Peyer's patch (tissue), 4 donors: ENCODE data around the gene BICD1. TPM values are rescaled to one million over a fixed set of nuclear protein-coding genes. Genes with fewer than 3 reads are reported as not detected.

Experiments used
- DNase-seq, 3 donors: peaks; one replicate each; pipeline ENCODE4 v3.0.0-alpha.2; 2017 to 2019
- H3K27ac ChIP-seq, 4 donors: fragments of 200-600 bp; sonication (generic); one replicate each; pipeline ENCODE4 v1.5.1; 2016 to 2019
- H3K27me3 ChIP-seq, 2 donors: fragments of 200-600 bp; sonication (generic); one replicate each; pipeline ENCODE4 v1.5.1; 2019
- H3K36me3 ChIP-seq, 3 donors: fragments of 200-600 bp; sonication (generic); one replicate each; pipeline ENCODE4 v1.5.1; 2016 to 2019
- H3K4me1 ChIP-seq, 4 donors: fragments of 200-600 bp; sonication (generic); one replicate each; pipeline ENCODE4 v1.5.1; 2016 to 2019
- H3K4me3 ChIP-seq, 4 donors: fragments of 200-600 bp; sonication (generic); 1 replicate in 3 of 4; 2 replicates in 1 of 4; pipeline ENCODE4 v1.5.1; 2016 to 2019; ENCODE audit warnings: mild to moderate bottlenecking in 1 of 4
- H3K9me3 ChIP-seq, 4 donors: fragments of 200-600 bp; sonication (generic); one replicate each; pipeline ENCODE4 v1.5.1; 2016 to 2019; ENCODE audit warnings: mild to moderate bottlenecking in 1 of 4
- CTCF ChIP-seq, 6 experiments: fragments of 450-650 bp in 4 of 6; fragments of 200-600 bp in 2 of 6; sonication (generic) in 1 of 6; IDR thresholded peaks; one replicate each; pipeline ENCODE4 v1.5.1; 2017 to 2019; ENCODE audit warnings: antibody characterized with exemption in 6 of 6, mild to moderate bottlenecking in 3 of 6, moderate library complexity in 1 of 6
- POLR2A ChIP-seq, 2 donors: fragments of 450-650 bp; IDR thresholded peaks; one replicate each; pipeline ENCODE4 v1.5.1; 2017; ENCODE audit warnings: antibody characterized with exemption in 2 of 2, mild to moderate bottlenecking in 2 of 2, moderate library complexity in 2 of 2
- total RNA-seq, 4 donors: library from RNA; depleted of rRNA; stranded (reverse); fragments of >200 nt; gene quantifications; one replicate each; pipeline ENCODE4 v1.1.0, GENCODE V29; 2016

BICD1 gene
- total RNA-seq, 4 donors from 2014 or later: 3.5 to 39.6 (median 10.5) TPM

- H3K36me3 ChIP-seq: no peaks in the 10 kb centered on the region
Measured at GRCh38 chr12:32196250-32197198, 89.9 kb downstream of the BICD1 start.

DNA sequence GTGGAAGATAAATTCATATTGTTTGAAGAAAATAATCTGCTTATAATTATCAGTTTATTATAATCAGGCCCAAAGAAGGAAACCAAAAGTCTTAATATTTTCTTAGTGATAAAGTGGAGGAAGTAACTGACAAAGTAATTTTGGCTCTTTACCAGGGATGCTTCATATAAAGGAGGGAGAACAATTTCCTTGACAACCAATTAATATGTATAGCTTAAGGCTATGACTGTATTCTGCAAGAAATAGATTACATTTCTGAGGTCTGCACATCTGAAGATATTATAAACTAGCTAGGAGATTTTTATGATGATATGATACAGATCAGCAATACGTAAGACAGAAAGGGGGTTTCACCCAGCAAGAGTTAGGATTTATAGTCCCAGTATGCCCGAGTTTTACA lies 90.8 kb downstream of the BICD1 start:
- no peak overlapping the region for H3K27ac ChIP-seq
- no peak for TF ChIP-seq CTCF (IDR thresholded peaks at IDR 0.05)
- no peak for TF ChIP-seq POLR2A (IDR thresholded peaks at IDR 0.05)
- H3K27me3 ChIP-seq: no peaks in the 10 kb centered on the region
- H3K36me3 ChIP-seq: no peaks in the 10 kb centered on the region
- no peaks in the 10 kb centered on the region for H3K4me1 ChIP-seq
- no peak for DNase-seq
- no peaks in the 10 kb centered on the region for H3K9me3 ChIP-seq
- no peak overlapping the region for H3K4me3 ChIP-seq

More at GRCh38 chr12:32196250-32197198, 89.9 kb downstream of the BICD1 start:
- Histone ChIP-seq H3K27me3 (no peaks in the 10 kb centered on the region), H3K27ac (no peak overlapping the region), H3K4me1 (no peaks in the 10 kb centered on the region), H3K9me3 (no peaks in the 10 kb centered on the region), H3K4me3 (no peak overlapping the region)
- no peak for TF ChIP-seq POLR2A (IDR thresholded peaks at IDR 0.05)
- TF ChIP-seq CTCF (IDR thresholded peaks at IDR 0.05): no peak
- no peak for DNase-seq

GRCh38 chr12:32198555-32198954 lies 91.9 kb downstream of the BICD1 start:
- no peak for TF ChIP-seq CTCF (IDR thresholded peaks at IDR 0.05)
- TF ChIP-seq POLR2A (IDR thresholded peaks at IDR 0.05): no peak
- Histone ChIP-seq H3K36me3 (no peaks in the 10 kb centered on the region), H3K27ac (no peak overlapping the region), H3K9me3 (no peaks in the 10 kb centered on the region), H3K4me3 (no peak overlapping the region), H3K4me1 (no peaks in the 10 kb centered on the region), H3K27me3 (no peaks in the 10 kb centered on the region)
- DNase-seq: no peak

DNA sequence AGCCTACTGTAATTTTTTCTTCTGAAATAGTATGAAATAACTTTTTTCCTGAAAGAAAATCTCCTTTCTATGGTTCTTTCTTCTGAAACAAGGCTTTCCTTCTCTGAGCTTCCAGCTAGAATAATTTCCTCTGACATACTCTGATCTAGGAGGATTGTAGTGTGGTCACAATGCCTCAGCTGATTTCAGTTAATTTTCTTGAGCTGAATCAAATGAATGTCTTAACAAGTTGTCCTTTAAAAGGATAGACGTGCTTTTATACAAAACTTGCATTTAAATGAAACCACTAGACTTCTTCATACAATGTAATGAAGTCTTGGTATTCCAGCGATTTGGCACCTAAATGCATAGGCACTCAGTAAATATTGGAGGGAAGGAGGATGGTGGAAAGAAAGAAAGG lies 94.4 kb downstream of the BICD1 start:
- Histone ChIP-seq H3K27ac (no peak overlapping the region), H3K4me1 (no peaks in the 10 kb centered on the region), H3K27me3 (no peaks in the 10 kb centered on the region), H3K36me3 (no peaks in the 10 kb centered on the region), H3K9me3 (no peaks in the 10 kb centered on the region), H3K4me3 (no peak overlapping the region)
- DNase-seq: no peak
- no peak for TF ChIP-seq POLR2A (IDR thresholded peaks at IDR 0.05)
- TF ChIP-seq CTCF (IDR thresholded peaks at IDR 0.05): no peak

DNA sequence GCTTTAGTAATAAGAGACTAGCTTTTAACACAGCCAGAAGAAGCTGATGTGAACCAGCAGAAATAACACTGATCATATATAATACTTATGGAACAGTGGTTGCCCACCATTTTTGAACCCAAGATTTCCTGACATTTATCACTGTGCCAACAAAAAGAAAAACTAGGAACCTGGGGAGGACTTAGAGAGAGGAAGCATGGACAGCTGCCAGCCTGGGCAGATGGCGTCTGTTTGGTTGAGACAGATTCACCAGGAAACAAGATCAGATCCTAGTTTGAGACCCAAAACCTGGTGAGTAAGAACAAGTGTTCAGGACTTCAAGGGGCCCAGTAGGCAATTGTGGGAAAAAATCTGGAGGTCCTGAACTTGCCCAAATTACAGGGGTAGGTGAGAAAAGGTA lies 95.3 kb downstream of the BICD1 start:
- H3K4me1 ChIP-seq: no peaks in the 10 kb centered on the region
- no peak for TF ChIP-seq POLR2A (IDR thresholded peaks at IDR 0.05)
- no peak for TF ChIP-seq CTCF (IDR thresholded peaks at IDR 0.05)
- no peaks in the 10 kb centered on the region for H3K9me3 ChIP-seq
- H3K36me3 ChIP-seq: no peaks in the 10 kb centered on the region
- H3K4me3 ChIP-seq: no peak overlapping the region
- no peak overlapping the region for H3K27ac ChIP-seq
- no peak for DNase-seq
- H3K27me3 ChIP-seq: no peaks in the 10 kb centered on the region
